K562 (cell line): ENCODE data around the gene TK1. TPM values are rescaled to one million over a fixed set of nuclear protein-coding genes. Genes with fewer than 3 reads are reported as not detected.

Experiments
- CBX1 ChIP-seq: sonication (generic); IDR thresholded peaks from 2 replicates; pipeline ENCODE4 v1.6.1; 2016; ENCODE audit warnings: antibody characterized with exemption, low read depth, mild to moderate bottlenecking
- HCFC1 ChIP-seq: IDR thresholded peaks from 2 replicates; pipeline ENCODE4 v1.6.1; 2012; ENCODE audit warnings: low read depth, low read length, improper control_type of control experiment
- ILF3 ChIP-seq: fragments of 450-650 bp; IDR thresholded peaks from 2 replicates; pipeline ENCODE4 v1.6.1; 2018; ENCODE audit warnings: antibody characterized with exemption, mild to moderate bottlenecking, moderate library complexity, borderline replicate concordance
- MXI1 ChIP-seq: IDR thresholded peaks from 2 replicates; pipeline ENCODE4 v1.6.1; 2011; ENCODE audit warnings: low read depth, mild to moderate bottlenecking, improper control_type of control experiment, low read length
- RBFOX2 ChIP-seq: fragments of 200-400 bp; formaldehyde crosslinking; IDR thresholded peaks from 2 replicates; pipeline ENCODE4 v1.6.1; 2017; ENCODE audit warnings: low read depth, mild to moderate bottlenecking, low read length, moderate library complexity
- TAF7 ChIP-seq: fragments of 450-650 bp; IDR thresholded peaks from 2 replicates; pipeline ENCODE4 v1.6.1; 2016; ENCODE audit warnings: missing genetic modification characterization, missing compliant biosample characterization
- ZBED1 ChIP-seq: IDR thresholded peaks from 2 replicates; pipeline ENCODE4 v1.6.1; 2014
- ZNF124 ChIP-seq: sonication (generic); formaldehyde crosslinking; IDR thresholded peaks from 2 replicates; pipeline ENCODE4 v1.8.1; 2022; ENCODE audit warnings: missing genetic modification reagents
- ZNF57 ChIP-seq: fragments of 450-650 bp; formaldehyde crosslinking; IDR thresholded peaks from 2 replicates; pipeline ENCODE4 v1.4.0; 2020; ENCODE audit warnings: mild to moderate bottlenecking, moderate library complexity
- ZNF79 ChIP-seq: fragments of 250-450 bp; sonication (Bioruptor Pico); IDR thresholded peaks from 2 replicates; pipeline ENCODE4 v1.4.0; 2020; ENCODE audit warnings: low read depth, mild to moderate bottlenecking, moderate library complexity
- polyA plus RNA-seq, 8 experiments: library from polyadenylated mRNA; depleted of rRNA in 4 of 8; stranded (reverse) in 5 of 8; unstranded in 3 of 8; fragments of >200 nt; fragmentation: Nextera tagmentation in 2 of 8; fragmentation: Illumina TruSeq in 1 of 8; extraction: Ambion mirVana in 2 of 8; extraction: Trizol in 1 of 8; gene quantifications; 2 replicates each; pipeline versions ENCODE4 v1.2.1 to v1.2.3, GENCODE V29; 2011 to 2014; ENCODE audit warnings: inconsistent platforms in 1 of 8, missing spikeins in 1 of 8
- total RNA-seq, 7 experiments: library from RNA; depleted of rRNA in 6 of 7; stranded (reverse); fragments of >200 nt in 6 of 7; fragmentation: Illumina TruSeq in 2 of 7; extraction: Trizol in 2 of 7; gene quantifications; 2 replicates each; pipeline versions ENCODE4 v1.2.1 to v1.2.3, GENCODE V29; 2011 to 2021; ENCODE audit warnings: low replicate concordance in 1 of 7
- TF ChIP-seq, protein P1 (sequence below): sonication (generic); formaldehyde crosslinking; IDR thresholded peaks from 2 replicates; pipeline ENCODE4 v1.8.0; 2022; ENCODE audit warnings: missing genetic modification reagents, mild to moderate bottlenecking, borderline replicate concordance
- TF ChIP-seq, protein P2 (sequence below): fragments of 450-650 bp; IDR thresholded peaks from 2 replicates; pipeline ENCODE4 v1.6.1; 2016; ENCODE audit warnings: mild to moderate bottlenecking, moderate library complexity
- TF ChIP-seq, protein P3 (sequence below): sonication (generic); formaldehyde crosslinking; IDR thresholded peaks from 2 replicates; pipeline ENCODE4 v1.8.1; 2022; ENCODE audit warnings: missing genetic modification reagents

TK1 gene
- total and polyA plus RNA-seq, 9 of the 15 experiments (the other 6 are each of a cell fraction or from before 2014, with no cell fraction given), result 8.4 to 280 (median 103) TPM

DNA sequence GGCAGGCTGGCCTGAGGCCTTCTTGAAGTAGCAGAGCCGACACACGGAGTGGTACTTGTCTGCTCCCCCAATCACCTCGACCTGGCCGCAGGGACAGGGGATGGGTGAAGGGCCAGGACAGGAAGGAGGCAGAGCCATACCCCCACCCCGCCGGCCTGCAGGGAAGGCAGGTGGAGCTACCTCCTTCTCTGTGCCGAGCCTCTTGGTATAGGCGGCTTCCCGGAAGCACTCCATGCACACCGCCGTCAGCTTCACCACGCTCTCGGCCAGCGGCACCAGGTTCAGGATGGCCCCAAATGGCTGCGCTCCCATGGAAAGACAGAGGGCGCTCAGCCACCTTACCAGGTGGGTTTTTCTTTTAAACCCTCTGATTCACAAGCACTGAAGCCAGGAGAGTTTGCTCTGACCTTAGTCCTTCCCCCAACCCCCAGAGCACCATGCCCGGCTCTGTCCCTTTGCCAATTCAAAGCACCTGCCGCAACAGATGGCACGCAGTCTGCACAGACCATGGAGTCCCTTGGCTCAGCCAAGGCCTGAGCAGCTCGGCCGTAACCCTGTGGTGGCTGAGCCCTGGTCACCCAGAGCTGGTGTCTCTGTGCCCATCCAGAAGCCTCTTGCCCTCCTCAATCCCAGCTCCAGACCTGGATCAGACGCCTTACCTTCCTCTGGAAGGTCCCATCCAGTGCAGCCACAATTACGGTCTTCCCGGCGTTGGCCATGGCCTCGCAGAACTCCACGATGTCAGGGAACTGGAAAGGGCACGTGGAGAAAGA lies 11.8 kb downstream of the TK1 start (continued):
- TF ChIP-seq, protein P1, sequence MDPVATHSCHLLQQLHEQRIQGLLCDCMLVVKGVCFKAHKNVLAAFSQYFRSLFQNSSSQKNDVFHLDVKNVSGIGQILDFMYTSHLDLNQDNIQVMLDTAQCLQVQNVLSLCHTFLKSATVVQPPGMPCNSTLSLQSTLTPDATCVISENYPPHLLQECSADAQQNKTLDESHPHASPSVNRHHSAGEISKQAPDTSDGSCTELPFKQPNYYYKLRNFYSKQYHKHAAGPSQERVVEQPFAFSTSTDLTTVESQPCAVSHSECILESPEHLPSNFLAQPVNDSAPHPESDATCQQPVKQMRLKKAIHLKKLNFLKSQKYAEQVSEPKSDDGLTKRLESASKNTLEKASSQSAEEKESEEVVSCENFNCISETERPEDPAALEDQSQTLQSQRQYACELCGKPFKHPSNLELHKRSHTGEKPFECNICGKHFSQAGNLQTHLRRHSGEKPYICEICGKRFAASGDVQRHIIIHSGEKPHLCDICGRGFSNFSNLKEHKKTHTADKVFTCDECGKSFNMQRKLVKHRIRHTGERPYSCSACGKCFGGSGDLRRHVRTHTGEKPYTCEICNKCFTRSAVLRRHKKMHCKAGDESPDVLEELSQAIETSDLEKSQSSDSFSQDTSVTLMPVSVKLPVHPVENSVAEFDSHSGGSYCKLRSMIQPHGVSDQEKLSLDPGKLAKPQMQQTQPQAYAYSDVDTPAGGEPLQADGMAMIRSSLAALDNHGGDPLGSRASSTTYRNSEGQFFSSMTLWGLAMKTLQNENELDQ (CRISPR knock-in tag), result no peak
- TF ChIP-seq, protein P2, sequence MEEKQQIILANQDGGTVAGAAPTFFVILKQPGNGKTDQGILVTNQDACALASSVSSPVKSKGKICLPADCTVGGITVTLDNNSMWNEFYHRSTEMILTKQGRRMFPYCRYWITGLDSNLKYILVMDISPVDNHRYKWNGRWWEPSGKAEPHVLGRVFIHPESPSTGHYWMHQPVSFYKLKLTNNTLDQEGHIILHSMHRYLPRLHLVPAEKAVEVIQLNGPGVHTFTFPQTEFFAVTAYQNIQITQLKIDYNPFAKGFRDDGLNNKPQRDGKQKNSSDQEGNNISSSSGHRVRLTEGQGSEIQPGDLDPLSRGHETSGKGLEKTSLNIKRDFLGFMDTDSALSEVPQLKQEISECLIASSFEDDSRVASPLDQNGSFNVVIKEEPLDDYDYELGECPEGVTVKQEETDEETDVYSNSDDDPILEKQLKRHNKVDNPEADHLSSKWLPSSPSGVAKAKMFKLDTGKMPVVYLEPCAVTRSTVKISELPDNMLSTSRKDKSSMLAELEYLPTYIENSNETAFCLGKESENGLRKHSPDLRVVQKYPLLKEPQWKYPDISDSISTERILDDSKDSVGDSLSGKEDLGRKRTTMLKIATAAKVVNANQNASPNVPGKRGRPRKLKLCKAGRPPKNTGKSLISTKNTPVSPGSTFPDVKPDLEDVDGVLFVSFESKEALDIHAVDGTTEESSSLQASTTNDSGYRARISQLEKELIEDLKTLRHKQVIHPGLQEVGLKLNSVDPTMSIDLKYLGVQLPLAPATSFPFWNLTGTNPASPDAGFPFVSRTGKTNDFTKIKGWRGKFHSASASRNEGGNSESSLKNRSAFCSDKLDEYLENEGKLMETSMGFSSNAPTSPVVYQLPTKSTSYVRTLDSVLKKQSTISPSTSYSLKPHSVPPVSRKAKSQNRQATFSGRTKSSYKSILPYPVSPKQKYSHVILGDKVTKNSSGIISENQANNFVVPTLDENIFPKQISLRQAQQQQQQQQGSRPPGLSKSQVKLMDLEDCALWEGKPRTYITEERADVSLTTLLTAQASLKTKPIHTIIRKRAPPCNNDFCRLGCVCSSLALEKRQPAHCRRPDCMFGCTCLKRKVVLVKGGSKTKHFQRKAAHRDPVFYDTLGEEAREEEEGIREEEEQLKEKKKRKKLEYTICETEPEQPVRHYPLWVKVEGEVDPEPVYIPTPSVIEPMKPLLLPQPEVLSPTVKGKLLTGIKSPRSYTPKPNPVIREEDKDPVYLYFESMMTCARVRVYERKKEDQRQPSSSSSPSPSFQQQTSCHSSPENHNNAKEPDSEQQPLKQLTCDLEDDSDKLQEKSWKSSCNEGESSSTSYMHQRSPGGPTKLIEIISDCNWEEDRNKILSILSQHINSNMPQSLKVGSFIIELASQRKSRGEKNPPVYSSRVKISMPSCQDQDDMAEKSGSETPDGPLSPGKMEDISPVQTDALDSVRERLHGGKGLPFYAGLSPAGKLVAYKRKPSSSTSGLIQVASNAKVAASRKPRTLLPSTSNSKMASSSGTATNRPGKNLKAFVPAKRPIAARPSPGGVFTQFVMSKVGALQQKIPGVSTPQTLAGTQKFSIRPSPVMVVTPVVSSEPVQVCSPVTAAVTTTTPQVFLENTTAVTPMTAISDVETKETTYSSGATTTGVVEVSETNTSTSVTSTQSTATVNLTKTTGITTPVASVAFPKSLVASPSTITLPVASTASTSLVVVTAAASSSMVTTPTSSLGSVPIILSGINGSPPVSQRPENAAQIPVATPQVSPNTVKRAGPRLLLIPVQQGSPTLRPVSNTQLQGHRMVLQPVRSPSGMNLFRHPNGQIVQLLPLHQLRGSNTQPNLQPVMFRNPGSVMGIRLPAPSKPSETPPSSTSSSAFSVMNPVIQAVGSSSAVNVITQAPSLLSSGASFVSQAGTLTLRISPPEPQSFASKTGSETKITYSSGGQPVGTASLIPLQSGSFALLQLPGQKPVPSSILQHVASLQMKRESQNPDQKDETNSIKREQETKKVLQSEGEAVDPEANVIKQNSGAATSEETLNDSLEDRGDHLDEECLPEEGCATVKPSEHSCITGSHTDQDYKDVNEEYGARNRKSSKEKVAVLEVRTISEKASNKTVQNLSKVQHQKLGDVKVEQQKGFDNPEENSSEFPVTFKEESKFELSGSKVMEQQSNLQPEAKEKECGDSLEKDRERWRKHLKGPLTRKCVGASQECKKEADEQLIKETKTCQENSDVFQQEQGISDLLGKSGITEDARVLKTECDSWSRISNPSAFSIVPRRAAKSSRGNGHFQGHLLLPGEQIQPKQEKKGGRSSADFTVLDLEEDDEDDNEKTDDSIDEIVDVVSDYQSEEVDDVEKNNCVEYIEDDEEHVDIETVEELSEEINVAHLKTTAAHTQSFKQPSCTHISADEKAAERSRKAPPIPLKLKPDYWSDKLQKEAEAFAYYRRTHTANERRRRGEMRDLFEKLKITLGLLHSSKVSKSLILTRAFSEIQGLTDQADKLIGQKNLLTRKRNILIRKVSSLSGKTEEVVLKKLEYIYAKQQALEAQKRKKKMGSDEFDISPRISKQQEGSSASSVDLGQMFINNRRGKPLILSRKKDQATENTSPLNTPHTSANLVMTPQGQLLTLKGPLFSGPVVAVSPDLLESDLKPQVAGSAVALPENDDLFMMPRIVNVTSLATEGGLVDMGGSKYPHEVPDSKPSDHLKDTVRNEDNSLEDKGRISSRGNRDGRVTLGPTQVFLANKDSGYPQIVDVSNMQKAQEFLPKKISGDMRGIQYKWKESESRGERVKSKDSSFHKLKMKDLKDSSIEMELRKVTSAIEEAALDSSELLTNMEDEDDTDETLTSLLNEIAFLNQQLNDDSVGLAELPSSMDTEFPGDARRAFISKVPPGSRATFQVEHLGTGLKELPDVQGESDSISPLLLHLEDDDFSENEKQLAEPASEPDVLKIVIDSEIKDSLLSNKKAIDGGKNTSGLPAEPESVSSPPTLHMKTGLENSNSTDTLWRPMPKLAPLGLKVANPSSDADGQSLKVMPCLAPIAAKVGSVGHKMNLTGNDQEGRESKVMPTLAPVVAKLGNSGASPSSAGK, result no peak
- TF ChIP-seq RBFOX2 (peak; percentile 65), HCFC1 (no peak), MXI1 (no peak), ZNF79 (no peak), CBX1 (no peak), ZBED1 (no peak), ZNF57 (no peak), ZNF124 (no peak), ILF3 (0 out of 2 replicates have a peak, but pooled peaks have one; percentile 26), TAF7 (no peak)
- TF ChIP-seq, protein P3, sequence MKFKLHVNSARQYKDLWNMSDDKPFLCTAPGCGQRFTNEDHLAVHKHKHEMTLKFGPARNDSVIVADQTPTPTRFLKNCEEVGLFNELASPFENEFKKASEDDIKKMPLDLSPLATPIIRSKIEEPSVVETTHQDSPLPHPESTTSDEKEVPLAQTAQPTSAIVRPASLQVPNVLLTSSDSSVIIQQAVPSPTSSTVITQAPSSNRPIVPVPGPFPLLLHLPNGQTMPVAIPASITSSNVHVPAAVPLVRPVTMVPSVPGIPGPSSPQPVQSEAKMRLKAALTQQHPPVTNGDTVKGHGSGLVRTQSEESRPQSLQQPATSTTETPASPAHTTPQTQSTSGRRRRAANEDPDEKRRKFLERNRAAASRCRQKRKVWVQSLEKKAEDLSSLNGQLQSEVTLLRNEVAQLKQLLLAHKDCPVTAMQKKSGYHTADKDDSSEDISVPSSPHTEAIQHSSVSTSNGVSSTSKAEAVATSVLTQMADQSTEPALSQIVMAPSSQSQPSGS (CRISPR knock-in tag), result no peak
